SK-N-MC (cell line): ENCODE results near the gene FAM234B.

Source experiments
- EZH2 ChIP-seq: fragments of 200-600 bp; sonication (generic); IDR thresholded peaks from one replicate; pipeline ENCODE4 v1.6.1; 2017; ENCODE audit warnings: antibody characterized with exemption
- POLR2AphosphoS5 ChIP-seq: IDR thresholded peaks from 2 replicates; pipeline ENCODE4 v1.6.1; 2012; ENCODE audit warnings: mild to moderate bottlenecking, low read depth, low read length, borderline replicate concordance

DNA sequence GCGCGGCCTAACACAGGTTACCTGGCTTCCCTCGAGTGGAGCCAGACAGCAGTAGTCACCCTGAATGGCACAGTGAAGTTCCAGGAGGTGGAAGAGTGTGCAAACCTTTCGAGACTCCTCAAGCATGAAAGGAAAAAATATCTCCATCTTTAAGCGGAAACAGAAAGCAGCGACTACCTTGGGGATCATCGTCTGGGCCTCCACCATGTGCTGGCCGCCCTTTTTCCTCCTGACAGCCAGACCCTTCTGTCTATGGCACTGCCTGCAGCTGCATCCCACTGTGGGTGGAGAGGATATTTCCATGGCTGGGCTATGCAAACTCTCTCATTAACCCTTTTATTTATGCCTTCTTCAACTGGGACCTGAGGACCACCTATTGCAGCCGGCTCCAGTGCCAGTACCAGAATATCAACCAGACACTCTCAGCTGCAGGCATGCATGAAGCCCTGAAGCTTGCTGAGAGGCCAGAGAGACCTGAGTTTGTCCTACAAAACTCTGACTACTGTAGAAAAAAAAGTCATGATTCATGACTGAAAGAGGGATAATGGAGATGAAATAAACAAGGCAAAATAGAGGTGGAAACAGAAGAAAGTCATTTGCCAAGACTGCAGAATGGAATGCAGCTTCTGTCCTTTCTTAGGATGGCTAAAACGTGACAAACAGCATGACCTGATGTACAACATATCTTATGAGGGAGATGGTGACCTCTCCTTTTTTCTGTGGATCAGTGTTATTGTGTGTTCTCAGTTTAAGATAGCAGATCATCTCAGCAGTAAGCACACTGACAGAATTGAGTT is 41.7 kb upstream of the FAM234B start:
- TF ChIP-seq POLR2AphosphoS5 (no peak), EZH2 (no peak)
